ENCODE data around the gene MGAT5B.

The MGAT5B gene

GRCh38 chr17:76868176-76868668, at the start of gene MGAT5B:
MGAT5B (plus strand) TSS chr17:76868404; CDS start chr17:76869030, 626 bp downstream.
- Mint-ChIP-seq H3K27me3 (ENCODE audit: low read depth) (peaks cover 34% of the 10 kb centered on the region), H3K36me3 (ENCODE audit: low read depth) (no peaks in the 10 kb centered on the region), H3K27ac (peak within 1 kb of the TSS; percentile 47), H3K4me3 (peak within 1 kb of the TSS; percentile 81), H3K4me1 (ENCODE audit: low read depth) (peaks cover 11% of the 10 kb centered on the region), H3K9me3 (no peaks in the 10 kb centered on the region)

- Mint-ChIP-seq H3K27ac (no peak overlapping the region), H3K9me3 (no peaks in the 10 kb centered on the region), H3K27me3 (ENCODE audit: low read depth) (peaks cover 12% of the 10 kb centered on the region), H3K4me1 (ENCODE audit: low read depth) (peaks cover 7% of the 10 kb centered on the region), H3K4me3 (no peak overlapping the region), H3K36me3 (ENCODE audit: low read depth) (no peaks in the 10 kb centered on the region)
Observed at GRCh38 chr17:76820039-76820438, 48.2 kb upstream of the MGAT5B start.

- H3K36me3 Mint-ChIP-seq (ENCODE audit: low read depth): no peaks in the 10 kb centered on the region
- H3K9me3 Mint-ChIP-seq: no peaks in the 10 kb centered on the region
- H3K4me1 Mint-ChIP-seq (ENCODE audit: low read depth): peaks cover 7% of the 10 kb centered on the region
- peaks cover 12% of the 10 kb centered on the region for H3K27me3 Mint-ChIP-seq (ENCODE audit: low read depth)
- no peak overlapping the region for H3K27ac Mint-ChIP-seq
- H3K4me3 Mint-ChIP-seq: no peak overlapping the region
Observed at GRCh38 chr17:76820561-76820960, 47.6 kb upstream of the MGAT5B start.

GRCh38 chr17:76822184-76822778, 45.9 kb upstream of the MGAT5B start:
- Mint-ChIP-seq H3K9me3 (no peaks in the 10 kb centered on the region), H3K36me3 (ENCODE audit: low read depth) (no peaks in the 10 kb centered on the region), H3K27me3 (ENCODE audit: low read depth) (peaks cover 16% of the 10 kb centered on the region), H3K27ac (no peak overlapping the region), H3K4me1 (ENCODE audit: low read depth) (no peaks in the 10 kb centered on the region), H3K4me3 (no peak overlapping the region)

- Mint-ChIP-seq H3K27ac (no peak overlapping the region), H3K4me3 (no peak overlapping the region), H3K4me1 (ENCODE audit: low read depth) (no peaks in the 10 kb centered on the region), H3K9me3 (no peaks in the 10 kb centered on the region), H3K27me3 (ENCODE audit: low read depth) (peaks cover 12% of the 10 kb centered on the region), H3K36me3 (ENCODE audit: low read depth) (no peaks in the 10 kb centered on the region)
Observed at GRCh38 chr17:76824093-76824492, 44.1 kb upstream of the MGAT5B start.

- H3K4me3 Mint-ChIP-seq: no peak overlapping the region
- no peaks in the 10 kb centered on the region for H3K4me1 Mint-ChIP-seq (ENCODE audit: low read depth)
- H3K27me3 Mint-ChIP-seq (ENCODE audit: low read depth): peaks cover 7% of the 10 kb centered on the region
- H3K27ac Mint-ChIP-seq: no peak overlapping the region
- no peaks in the 10 kb centered on the region for H3K9me3 Mint-ChIP-seq
- H3K36me3 Mint-ChIP-seq (ENCODE audit: low read depth): no peaks in the 10 kb centered on the region
Observed at GRCh38 chr17:76826330-76827068, 41.7 kb upstream of the MGAT5B start.

- no peaks in the 10 kb centered on the region for H3K9me3 Mint-ChIP-seq
- no peak overlapping the region for H3K27ac Mint-ChIP-seq
- H3K4me1 Mint-ChIP-seq (ENCODE audit: low read depth): no peaks in the 10 kb centered on the region
- peaks cover 7% of the 10 kb centered on the region for H3K27me3 Mint-ChIP-seq (ENCODE audit: low read depth)
- H3K4me3 Mint-ChIP-seq: no peak overlapping the region
- no peaks in the 10 kb centered on the region for H3K36me3 Mint-ChIP-seq (ENCODE audit: low read depth)
Observed at GRCh38 chr17:76827736-76828135, 40.5 kb upstream of the MGAT5B start.

GRCh38 chr17:76830987-76831715, 37.1 kb upstream of the MGAT5B start:
- Mint-ChIP-seq H3K27me3 (ENCODE audit: low read depth) (peaks cover 4% of the 10 kb centered on the region), H3K27ac (no peak overlapping the region), H3K36me3 (ENCODE audit: low read depth) (no peaks in the 10 kb centered on the region), H3K4me3 (no peak overlapping the region), H3K4me1 (ENCODE audit: low read depth) (no peaks in the 10 kb centered on the region), H3K9me3 (no peaks in the 10 kb centered on the region)

GRCh38 chr17:76833034-76833644, 35.1 kb upstream of the MGAT5B start:
- Mint-ChIP-seq H3K9me3 (no peaks in the 10 kb centered on the region), H3K27ac (no peak overlapping the region), H3K36me3 (ENCODE audit: low read depth) (no peaks in the 10 kb centered on the region), H3K4me1 (ENCODE audit: low read depth) (no peaks in the 10 kb centered on the region), H3K4me3 (no peak overlapping the region), H3K27me3 (ENCODE audit: low read depth) (peaks cover 4% of the 10 kb centered on the region)

GRCh38 chr17:76833747-76834146, 34.5 kb upstream of the MGAT5B start:
- no peaks in the 10 kb centered on the region for H3K4me1 Mint-ChIP-seq (ENCODE audit: low read depth)
- H3K27ac Mint-ChIP-seq: no peak overlapping the region
- no peaks in the 10 kb centered on the region for H3K36me3 Mint-ChIP-seq (ENCODE audit: low read depth)
- H3K4me3 Mint-ChIP-seq: no peak overlapping the region
- H3K9me3 Mint-ChIP-seq: no peaks in the 10 kb centered on the region
- H3K27me3 Mint-ChIP-seq (ENCODE audit: low read depth): peaks cover 4% of the 10 kb centered on the region

GRCh38 chr17:76834870-76835269, 33.3 kb upstream of the MGAT5B start:
- Mint-ChIP-seq H3K36me3 (ENCODE audit: low read depth) (no peaks in the 10 kb centered on the region), H3K4me1 (ENCODE audit: low read depth) (peaks cover 6% of the 10 kb centered on the region), H3K27me3 (ENCODE audit: low read depth) (peaks cover 13% of the 10 kb centered on the region), H3K27ac (no peak overlapping the region), H3K9me3 (no peaks in the 10 kb centered on the region), H3K4me3 (no peak overlapping the region)

- peaks cover 55% of the 10 kb centered on the region for H3K27me3 Mint-ChIP-seq (ENCODE audit: low read depth)
- peaks cover 13% of the 10 kb centered on the region for H3K4me1 Mint-ChIP-seq (ENCODE audit: low read depth)
- no peaks in the 10 kb centered on the region for H3K9me3 Mint-ChIP-seq
- H3K4me3 Mint-ChIP-seq: peak overlapping the region; percentile 21
- peak overlapping the region; percentile 4 for H3K27ac Mint-ChIP-seq
- H3K36me3 Mint-ChIP-seq (ENCODE audit: low read depth): no peaks in the 10 kb centered on the region
Observed at GRCh38 chr17:76840443-76840767, 27.8 kb upstream of the MGAT5B start.

- Mint-ChIP-seq H3K36me3 (ENCODE audit: low read depth) (no peaks in the 10 kb centered on the region), H3K4me1 (ENCODE audit: low read depth) (peaks cover 13% of the 10 kb centered on the region), H3K4me3 (no peak overlapping the region), H3K9me3 (no peaks in the 10 kb centered on the region), H3K27me3 (ENCODE audit: low read depth) (peaks cover 56% of the 10 kb centered on the region), H3K27ac (no peak overlapping the region)
Observed at GRCh38 chr17:76840884-76841775, 27.1 kb upstream of the MGAT5B start.

Measured in T-helper 1 cell treated with Interleukin-12 subunit alpha and Interleukin-12 subunit beta and Interleukin-4 antibody, amounts not matched to agents 30 μg/mL and 1 μg/mL, for 36 hours (primary cell).